ENCODE measurements around the gene CNBD2. TPM values are rescaled to one million over a fixed set of nuclear protein-coding genes. Genes with fewer than 3 reads are reported as not detected.

CNBD2 gene
- total and polyA plus RNA-seq, 2 experiments from 2014 or later, result 1.7 to 6.6 TPM

DNA sequence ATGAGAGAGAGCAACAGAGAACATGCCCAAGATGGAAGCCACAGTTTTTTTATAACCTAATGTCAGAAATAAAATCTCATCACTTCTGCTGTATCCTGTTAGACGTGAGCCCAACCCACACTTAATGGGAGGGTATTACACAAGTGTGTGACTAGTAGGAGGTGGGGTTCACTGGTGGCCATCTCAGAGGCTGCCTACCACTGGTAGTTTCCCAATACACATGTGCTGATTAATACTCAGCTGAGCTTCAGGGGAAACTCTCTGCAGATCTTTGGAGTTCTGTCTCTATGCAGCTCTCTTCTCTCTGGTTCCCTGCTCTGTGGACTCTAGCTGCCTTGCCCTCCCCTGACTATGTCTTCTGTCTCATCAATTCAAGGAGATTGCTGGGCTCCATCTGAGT lies 35.7 kb downstream of the CNBD2 start:
- H3K79me2 ChIP-seq (ENCODE audit: insufficient read depth), result no peaks in the 10 kb centered on the region
- in situ Hi-C loops (cut with MboI), result no loop called here
- TF ChIP-seq EZH2phosphoT487 (IDR thresholded peaks at IDR 0.05; ENCODE audit: insufficient read depth, low read depth) (no peak), EZH2 (IDR thresholded peaks at IDR 0.05; ENCODE audit: insufficient read depth, poor library complexity, severe bottlenecking) (no peak)
- WGBS, 2 experiments (ENCODE audit: low coverage in 1 of 2, low lambda C conversion rate in 2 of 2, missing lambda C conversion rate in 2 of 2), result 21 to 28% methylated on average over 1 of the region's 1 CpG
- no peak overlapping the region for H3K27ac ChIP-seq
- H3F3A ChIP-seq (ENCODE audit: insufficient read depth), result no peaks in the 10 kb centered on the region
- DNase-seq, result peak; percentile 47
- no peak overlapping the region for H3K9ac ChIP-seq
- H3K4me2 ChIP-seq (ENCODE audit: unreplicated experiment), result no peak overlapping the region
- H3K27me3 ChIP-seq (replicated peaks; ENCODE audit: insufficient read depth), result no peaks in the 10 kb centered on the region
- H3K9me2 ChIP-seq (ENCODE audit: insufficient read depth), result no peaks in the 10 kb centered on the region
- H3K4me3 ChIP-seq, result no peak overlapping the region
- H3K4me1 ChIP-seq (ENCODE audit: insufficient read depth), result no peaks in the 10 kb centered on the region
- H2AFZ ChIP-seq, result no peak overlapping the region
- no peaks in the 10 kb centered on the region for H4K20me1 ChIP-seq (ENCODE audit: insufficient read depth)
- no peaks in the 10 kb centered on the region for H3K36me3 ChIP-seq (ENCODE audit: low read depth)
- no peaks in the 10 kb centered on the region for H3K9me3 ChIP-seq (ENCODE audit: low read depth)

DNA sequence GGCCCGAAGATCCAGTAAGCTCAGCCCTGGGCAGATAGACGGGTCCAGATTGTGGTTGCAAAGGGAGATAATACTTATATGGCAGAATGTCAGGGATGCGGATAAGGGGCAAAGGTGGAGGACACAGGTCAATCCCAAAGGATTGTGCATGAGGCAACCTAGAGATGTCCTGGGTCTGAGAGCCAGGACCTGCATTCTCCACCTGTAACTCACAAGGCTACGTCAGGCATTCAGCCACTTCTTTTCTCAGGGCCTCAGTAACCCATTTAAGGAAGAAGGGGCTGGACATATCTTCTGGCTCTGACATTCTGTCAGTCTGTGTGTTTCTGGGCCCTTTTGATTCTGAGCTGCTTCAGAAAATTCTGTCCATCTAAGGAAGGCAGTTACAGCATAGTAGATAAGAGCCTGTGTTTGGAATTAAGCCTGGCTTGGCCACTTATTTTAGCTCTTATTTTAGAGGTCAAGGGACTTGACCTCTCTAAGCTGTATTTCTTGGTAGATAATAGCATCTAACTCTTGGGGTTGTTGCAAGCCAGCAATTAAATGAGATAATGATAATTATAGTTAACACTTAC lies 40.2 kb downstream of the CNBD2 start:
- no peaks in the 10 kb centered on the region for H3K9me2 ChIP-seq (ENCODE audit: insufficient read depth)
- TF ChIP-seq EZH2 (IDR thresholded peaks at IDR 0.05; ENCODE audit: insufficient read depth, poor library complexity, severe bottlenecking), result no peak
- TF ChIP-seq EZH2phosphoT487 (IDR thresholded peaks at IDR 0.05; ENCODE audit: insufficient read depth, low read depth), result no peak
- H3K36me3 ChIP-seq (ENCODE audit: low read depth), result no peaks in the 10 kb centered on the region
- no peaks in the 10 kb centered on the region for H3K79me2 ChIP-seq (ENCODE audit: insufficient read depth)
- no peak for DNase-seq
- no peaks in the 10 kb centered on the region for H4K20me1 ChIP-seq (ENCODE audit: insufficient read depth)
- H3K4me3 ChIP-seq, result no peak overlapping the region
- no peaks in the 10 kb centered on the region for H3K27me3 ChIP-seq (replicated peaks; ENCODE audit: insufficient read depth)
- no peaks in the 10 kb centered on the region for H3K9me3 ChIP-seq (ENCODE audit: low read depth)
- no peak overlapping the region for H3K4me2 ChIP-seq (ENCODE audit: unreplicated experiment)
- no peak overlapping the region for H3K27ac ChIP-seq
- in situ Hi-C loops (cut with MboI), result no loop called here
- H3K4me1 ChIP-seq (ENCODE audit: insufficient read depth), result no peaks in the 10 kb centered on the region
- H3F3A ChIP-seq (ENCODE audit: insufficient read depth), result no peaks in the 10 kb centered on the region
- H3K9ac ChIP-seq, result no peak overlapping the region
- no peak overlapping the region for H2AFZ ChIP-seq
- 82 to 84% methylated on average over 4 of the region's 4 CpGs for WGBS, 2 experiments (ENCODE audit: low coverage in 1 of 2, low lambda C conversion rate in 2 of 2, missing lambda C conversion rate in 2 of 2)

DNA sequence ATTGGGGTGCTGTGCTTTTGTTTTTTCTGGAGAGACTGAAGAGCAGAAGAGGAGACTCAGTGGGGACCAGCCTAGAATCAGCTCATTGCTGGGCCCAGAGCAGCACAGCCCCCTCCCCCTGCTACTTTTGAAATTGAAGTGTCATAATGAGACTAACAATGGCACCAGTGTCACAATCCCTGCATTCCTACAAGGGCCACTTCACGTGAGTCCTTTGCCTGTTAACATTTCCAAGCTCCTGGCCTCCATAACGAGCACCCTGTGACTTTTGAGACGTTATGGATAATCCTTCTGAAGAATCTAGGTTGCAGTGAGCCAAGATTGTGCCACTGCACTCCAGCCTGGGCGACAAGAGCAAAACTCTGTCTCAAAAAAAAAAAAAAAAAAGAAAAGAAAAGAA lies 41.7 kb downstream of the CNBD2 start:
- Histone ChIP-seq H3F3A (ENCODE audit: insufficient read depth) (no peaks in the 10 kb centered on the region), H3K4me2 (ENCODE audit: unreplicated experiment) (no peak overlapping the region), H3K9me3 (ENCODE audit: low read depth) (no peaks in the 10 kb centered on the region), H3K9me2 (ENCODE audit: insufficient read depth) (no peaks in the 10 kb centered on the region), H3K79me2 (ENCODE audit: insufficient read depth) (no peaks in the 10 kb centered on the region), H3K4me1 (ENCODE audit: insufficient read depth) (no peaks in the 10 kb centered on the region), H2AFZ (no peak overlapping the region), H3K9ac (no peak overlapping the region), H4K20me1 (ENCODE audit: insufficient read depth) (no peaks in the 10 kb centered on the region), H3K36me3 (ENCODE audit: low read depth) (no peaks in the 10 kb centered on the region), H3K27ac (no peak overlapping the region), H3K4me3 (no peak overlapping the region), H3K27me3 (replicated peaks; ENCODE audit: insufficient read depth) (no peaks in the 10 kb centered on the region)
- DNase-seq, result no peak
- 66 to 74% methylated on average over 3 to 4 of the region's 4 CpGs for WGBS, 2 experiments (ENCODE audit: low coverage in 1 of 2, low lambda C conversion rate in 2 of 2, missing lambda C conversion rate in 2 of 2)
- TF ChIP-seq EZH2 (IDR thresholded peaks at IDR 0.05; ENCODE audit: insufficient read depth, poor library complexity, severe bottlenecking) (no peak), EZH2phosphoT487 (IDR thresholded peaks at IDR 0.05; ENCODE audit: insufficient read depth, low read depth) (no peak)
- in situ Hi-C loops (cut with MboI), result no loop called here

DNA sequence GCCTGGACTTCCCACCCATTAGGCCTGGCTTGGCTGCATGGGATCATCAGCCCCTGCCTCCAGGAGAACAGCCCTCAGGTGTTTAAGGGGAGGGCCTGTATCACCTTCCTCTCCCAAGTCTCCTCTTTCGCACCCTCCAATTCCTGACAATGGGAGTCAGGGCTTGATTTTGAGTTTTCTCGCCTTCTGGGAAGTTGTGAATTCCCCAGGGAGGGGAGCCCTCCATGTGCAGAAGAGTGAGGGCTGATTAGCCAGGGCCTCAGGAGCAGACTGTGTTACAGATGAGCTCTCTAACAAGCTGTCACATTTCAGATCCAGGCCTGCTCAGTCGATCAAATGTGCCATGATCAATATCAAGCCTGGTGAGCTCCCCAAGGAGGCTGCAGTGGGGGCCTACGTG lies 42.4 kb downstream of the CNBD2 start:
- no peak overlapping the region for H3K4me3 ChIP-seq
- TF ChIP-seq EZH2 (IDR thresholded peaks at IDR 0.05; ENCODE audit: insufficient read depth, poor library complexity, severe bottlenecking), result no peak
- TF ChIP-seq EZH2phosphoT487 (IDR thresholded peaks at IDR 0.05; ENCODE audit: insufficient read depth, low read depth), result no peak
- no peaks in the 10 kb centered on the region for H3K4me1 ChIP-seq (ENCODE audit: insufficient read depth)
- H3K4me2 ChIP-seq (ENCODE audit: unreplicated experiment), result no peak overlapping the region
- 76 to 83% methylated on average over 4 of the region's 4 CpGs for WGBS, 2 experiments (ENCODE audit: low coverage in 1 of 2, low lambda C conversion rate in 2 of 2, missing lambda C conversion rate in 2 of 2)
- no peak overlapping the region for H2AFZ ChIP-seq
- no peaks in the 10 kb centered on the region for H3F3A ChIP-seq (ENCODE audit: insufficient read depth)
- H4K20me1 ChIP-seq (ENCODE audit: insufficient read depth), result no peaks in the 10 kb centered on the region
- H3K9ac ChIP-seq, result no peak overlapping the region
- no peaks in the 10 kb centered on the region for H3K36me3 ChIP-seq (ENCODE audit: low read depth)
- no peaks in the 10 kb centered on the region for H3K9me2 ChIP-seq (ENCODE audit: insufficient read depth)
- H3K27ac ChIP-seq, result no peak overlapping the region
- in situ Hi-C loops (cut with MboI), result no loop called here
- H3K9me3 ChIP-seq (ENCODE audit: low read depth), result no peaks in the 10 kb centered on the region
- DNase-seq, result no peak
- no peaks in the 10 kb centered on the region for H3K27me3 ChIP-seq (replicated peaks; ENCODE audit: insufficient read depth)
- no peaks in the 10 kb centered on the region for H3K79me2 ChIP-seq (ENCODE audit: insufficient read depth)

All from GM23248 (cell line).